ENCODE results near the gene ADRB1. TPM values are rescaled to one million over a fixed set of nuclear protein-coding genes. Genes with fewer than 3 reads are reported as not detected.

Gene ADRB1
- total RNA-seq, 1 donor: not detected

DNA sequence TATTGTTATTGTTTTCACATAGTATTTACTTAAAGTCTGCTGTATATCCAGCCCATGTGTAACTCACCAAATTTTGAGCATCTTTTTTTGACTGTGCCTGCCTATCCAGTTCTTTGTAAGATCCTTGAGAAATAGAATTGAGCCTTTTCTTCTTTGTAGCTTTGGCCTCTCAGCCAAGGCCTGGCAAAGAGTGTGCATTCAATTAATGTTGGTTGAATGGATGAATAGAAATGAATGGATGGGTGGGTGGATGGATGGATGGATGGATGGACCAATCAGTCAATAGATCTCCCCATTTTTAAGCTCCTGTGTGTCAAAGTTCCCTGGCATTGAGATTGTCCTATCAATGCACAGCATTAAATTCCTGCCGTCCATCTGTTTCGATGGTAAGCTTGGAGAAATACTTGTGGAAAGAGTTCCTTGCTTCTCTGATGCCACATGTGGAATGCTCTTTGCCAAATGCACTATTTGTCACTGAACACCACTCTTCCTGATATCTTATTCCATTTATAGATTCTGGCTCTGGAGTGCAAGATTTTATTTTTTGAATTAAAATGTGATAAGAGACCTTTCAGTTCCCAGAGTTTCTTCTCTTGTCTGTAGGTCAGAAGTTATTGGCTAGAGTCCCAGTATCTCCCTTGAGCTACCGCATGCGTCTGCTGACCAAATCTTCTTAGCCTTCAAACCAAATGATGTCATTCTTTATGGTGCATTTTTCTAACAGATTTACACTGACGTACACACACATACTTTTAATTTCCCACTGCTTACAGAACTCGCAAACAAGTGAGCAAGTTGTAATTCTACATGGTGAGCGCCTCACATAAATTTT lies 20.7 kb upstream of the ADRB1 start:
- H3K4me2 ChIP-seq (ENCODE audit: insufficient read depth, low read length): no peak overlapping the region
- H3K4me1 ChIP-seq (ENCODE audit: insufficient read depth, low read length): peaks cover 12% of the 10 kb centered on the region
- no peak for DNase-seq (ENCODE audit: insufficient read length, low spot score, missing footprints)
- no peaks in the 10 kb centered on the region for H3K36me3 ChIP-seq (ENCODE audit: insufficient read depth, low read length)
- no peaks in the 10 kb centered on the region for H3K9me3 ChIP-seq (ENCODE audit: low read depth, low read length)
- TF ChIP-seq, protein P1, sequence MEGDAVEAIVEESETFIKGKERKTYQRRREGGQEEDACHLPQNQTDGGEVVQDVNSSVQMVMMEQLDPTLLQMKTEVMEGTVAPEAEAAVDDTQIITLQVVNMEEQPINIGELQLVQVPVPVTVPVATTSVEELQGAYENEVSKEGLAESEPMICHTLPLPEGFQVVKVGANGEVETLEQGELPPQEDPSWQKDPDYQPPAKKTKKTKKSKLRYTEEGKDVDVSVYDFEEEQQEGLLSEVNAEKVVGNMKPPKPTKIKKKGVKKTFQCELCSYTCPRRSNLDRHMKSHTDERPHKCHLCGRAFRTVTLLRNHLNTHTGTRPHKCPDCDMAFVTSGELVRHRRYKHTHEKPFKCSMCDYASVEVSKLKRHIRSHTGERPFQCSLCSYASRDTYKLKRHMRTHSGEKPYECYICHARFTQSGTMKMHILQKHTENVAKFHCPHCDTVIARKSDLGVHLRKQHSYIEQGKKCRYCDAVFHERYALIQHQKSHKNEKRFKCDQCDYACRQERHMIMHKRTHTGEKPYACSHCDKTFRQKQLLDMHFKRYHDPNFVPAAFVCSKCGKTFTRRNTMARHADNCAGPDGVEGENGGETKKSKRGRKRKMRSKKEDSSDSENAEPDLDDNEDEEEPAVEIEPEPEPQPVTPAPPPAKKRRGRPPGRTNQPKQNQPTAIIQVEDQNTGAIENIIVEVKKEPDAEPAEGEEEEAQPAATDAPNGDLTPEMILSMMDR (IDR thresholded peaks at IDR 0.05; ENCODE audit: extremely low read depth, low read depth, low read length): no peak
- H2AFZ ChIP-seq (ENCODE audit: low read length): no peak overlapping the region
- H3K4me3 ChIP-seq (ENCODE audit: insufficient read depth, low read length): no peak overlapping the region
- peaks cover 5% of the 10 kb centered on the region for H3K27me3 ChIP-seq (ENCODE audit: insufficient read depth, low read length)
- no peak overlapping the region for H3K27ac ChIP-seq (ENCODE audit: low read depth, low read length)
- no peaks in the 10 kb centered on the region for H3K79me2 ChIP-seq (ENCODE audit: insufficient read depth, low read length)
- no peaks in the 10 kb centered on the region for H4K20me1 ChIP-seq (ENCODE audit: insufficient read depth, low read length)

GRCh38 chr10:114024876-114025610 lies 18.6 kb upstream of the ADRB1 start:
- H2AFZ ChIP-seq (ENCODE audit: low read length): no peak overlapping the region
- peaks cover 5% of the 10 kb centered on the region for H3K27me3 ChIP-seq (ENCODE audit: insufficient read depth, low read length)
- H3K27ac ChIP-seq (ENCODE audit: low read depth, low read length): no peak overlapping the region
- TF ChIP-seq, protein P1 (IDR thresholded peaks at IDR 0.05; ENCODE audit: extremely low read depth, low read depth, low read length): no peak
- no peaks in the 10 kb centered on the region for H3K36me3 ChIP-seq (ENCODE audit: insufficient read depth, low read length)
- H4K20me1 ChIP-seq (ENCODE audit: insufficient read depth, low read length): no peaks in the 10 kb centered on the region
- H3K4me3 ChIP-seq (ENCODE audit: insufficient read depth, low read length): no peak overlapping the region
- no peak for DNase-seq (ENCODE audit: insufficient read length, low spot score, missing footprints)
- H3K9me3 ChIP-seq (ENCODE audit: low read depth, low read length): no peaks in the 10 kb centered on the region
- peaks cover 12% of the 10 kb centered on the region for H3K4me1 ChIP-seq (ENCODE audit: insufficient read depth, low read length)
- no peaks in the 10 kb centered on the region for H3K79me2 ChIP-seq (ENCODE audit: insufficient read depth, low read length)
- no peak overlapping the region for H3K4me2 ChIP-seq (ENCODE audit: insufficient read depth, low read length)

- Histone ChIP-seq H2AFZ (ENCODE audit: low read length) (no peak overlapping the region), H3K4me2 (ENCODE audit: insufficient read depth, low read length) (no peak overlapping the region), H3K9me3 (ENCODE audit: low read depth, low read length) (no peaks in the 10 kb centered on the region), H3K4me1 (ENCODE audit: insufficient read depth, low read length) (peaks cover 12% of the 10 kb centered on the region), H3K27ac (ENCODE audit: low read depth, low read length) (no peak overlapping the region), H3K4me3 (ENCODE audit: insufficient read depth, low read length) (no peak overlapping the region), H3K79me2 (ENCODE audit: insufficient read depth, low read length) (no peaks in the 10 kb centered on the region), H3K36me3 (ENCODE audit: insufficient read depth, low read length) (no peaks in the 10 kb centered on the region), H3K27me3 (ENCODE audit: insufficient read depth, low read length) (peaks cover 5% of the 10 kb centered on the region), H4K20me1 (ENCODE audit: insufficient read depth, low read length) (no peaks in the 10 kb centered on the region)
- no peak for DNase-seq (ENCODE audit: insufficient read length, low spot score, missing footprints)
- TF ChIP-seq, protein P1 (IDR thresholded peaks at IDR 0.05; ENCODE audit: extremely low read depth, low read depth, low read length): no peak
These were observed 18.0 kb upstream of the ADRB1 start for GRCh38 chr10:114025611-114026130.
